LNCaP clone FGC (cell line): ENCODE data around the gene CD82.

Source experiments
- DNase-seq: peaks from one replicate; pipeline ENCODE4 v3.0.0-alpha.2; 2011; ENCODE audit warnings: low read depth
- H3K4me3 ChIP-seq: 2 replicates; pipeline ENCODE4 v1.5.1; 2011; ENCODE audit warnings: mild to moderate bottlenecking, low read depth, low read length, control low read depth
- TF ChIP-seq, protein P1 (sequence below): IDR thresholded peaks from 2 replicates; pipeline ENCODE4 v1.5.1; 2012; ENCODE audit warnings: mild to moderate bottlenecking; ENCODE audit not compliant: control insufficient read depth, insufficient read depth; ENCODE audit errors: extremely low read depth

The CD82 gene

DNA sequence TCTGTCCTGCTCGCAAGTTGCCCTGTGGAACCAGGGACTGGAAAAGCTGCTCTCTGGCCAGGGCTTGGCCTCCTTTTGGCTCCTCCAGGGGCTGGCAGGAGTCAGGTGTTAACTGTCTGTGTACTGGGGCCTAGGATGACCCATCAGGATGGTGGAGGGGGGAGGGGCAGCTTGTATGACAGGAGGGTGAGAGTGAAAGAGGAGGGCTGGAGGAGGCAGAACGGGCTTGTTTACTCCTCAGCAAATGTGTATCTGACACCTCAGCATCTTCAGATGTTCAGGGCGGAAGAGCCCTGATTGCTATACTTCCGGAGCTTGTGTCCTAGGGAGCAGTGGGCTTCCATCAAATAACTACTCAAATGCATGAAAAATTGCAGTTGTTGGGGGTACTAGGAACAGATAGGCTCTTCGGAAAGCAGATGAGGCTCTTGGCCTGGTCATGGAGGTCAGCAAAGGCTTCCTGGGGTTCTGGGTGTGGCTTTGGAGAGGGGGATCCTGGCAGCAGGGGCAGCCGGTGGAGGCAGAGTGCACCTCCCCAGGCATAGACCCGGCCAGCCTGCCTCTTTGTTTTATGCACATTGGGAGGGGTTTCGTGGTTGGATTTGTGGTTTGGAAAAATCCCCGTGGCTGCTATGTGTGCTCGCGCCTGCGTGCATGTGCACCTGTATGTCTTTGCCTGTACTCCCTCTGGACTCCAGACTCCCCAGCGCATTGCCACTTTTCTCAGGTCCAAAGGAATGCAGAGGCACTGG is 31.2 kb downstream of the CD82 start:
- TF ChIP-seq, protein P1, sequence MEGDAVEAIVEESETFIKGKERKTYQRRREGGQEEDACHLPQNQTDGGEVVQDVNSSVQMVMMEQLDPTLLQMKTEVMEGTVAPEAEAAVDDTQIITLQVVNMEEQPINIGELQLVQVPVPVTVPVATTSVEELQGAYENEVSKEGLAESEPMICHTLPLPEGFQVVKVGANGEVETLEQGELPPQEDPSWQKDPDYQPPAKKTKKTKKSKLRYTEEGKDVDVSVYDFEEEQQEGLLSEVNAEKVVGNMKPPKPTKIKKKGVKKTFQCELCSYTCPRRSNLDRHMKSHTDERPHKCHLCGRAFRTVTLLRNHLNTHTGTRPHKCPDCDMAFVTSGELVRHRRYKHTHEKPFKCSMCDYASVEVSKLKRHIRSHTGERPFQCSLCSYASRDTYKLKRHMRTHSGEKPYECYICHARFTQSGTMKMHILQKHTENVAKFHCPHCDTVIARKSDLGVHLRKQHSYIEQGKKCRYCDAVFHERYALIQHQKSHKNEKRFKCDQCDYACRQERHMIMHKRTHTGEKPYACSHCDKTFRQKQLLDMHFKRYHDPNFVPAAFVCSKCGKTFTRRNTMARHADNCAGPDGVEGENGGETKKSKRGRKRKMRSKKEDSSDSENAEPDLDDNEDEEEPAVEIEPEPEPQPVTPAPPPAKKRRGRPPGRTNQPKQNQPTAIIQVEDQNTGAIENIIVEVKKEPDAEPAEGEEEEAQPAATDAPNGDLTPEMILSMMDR: no peak
- no peak for DNase-seq
- H3K4me3 ChIP-seq: no peak overlapping the region

DNA sequence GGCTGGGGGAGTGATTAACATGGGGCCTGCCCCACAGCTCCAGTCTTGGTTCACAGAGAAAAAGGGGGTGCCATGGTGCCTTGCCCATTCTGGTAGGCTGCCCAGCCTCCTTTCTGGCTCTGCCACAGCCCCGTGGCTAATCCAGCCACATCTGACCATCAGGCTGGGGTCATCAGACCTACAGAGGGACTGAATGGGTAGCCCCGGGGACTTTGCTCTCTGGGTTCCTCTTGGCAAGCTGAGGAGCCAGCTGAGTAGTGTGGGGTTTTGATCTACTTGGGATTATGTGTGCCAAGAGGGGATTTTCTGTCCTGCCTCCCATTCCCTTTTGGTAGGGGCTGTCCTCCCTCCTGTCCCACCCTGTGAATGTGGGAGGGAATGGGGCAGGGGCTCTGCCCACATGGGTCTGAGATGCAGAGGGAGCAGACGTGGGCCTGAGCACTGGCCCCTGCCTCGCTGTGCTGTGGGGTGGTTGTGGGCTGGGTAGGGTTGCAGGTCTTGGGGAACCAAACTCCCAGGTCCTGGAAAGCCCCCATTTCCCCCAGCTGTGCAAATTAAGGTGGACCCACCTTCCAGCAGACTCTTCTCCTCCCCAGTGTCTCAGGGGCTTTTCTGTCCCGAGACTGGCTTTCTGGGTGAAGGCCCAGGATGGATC is 32.0 kb downstream of the CD82 start:
- H3K4me3 ChIP-seq: no peak overlapping the region
- TF ChIP-seq, protein P1: no peak
- DNase-seq: no peak

DNA sequence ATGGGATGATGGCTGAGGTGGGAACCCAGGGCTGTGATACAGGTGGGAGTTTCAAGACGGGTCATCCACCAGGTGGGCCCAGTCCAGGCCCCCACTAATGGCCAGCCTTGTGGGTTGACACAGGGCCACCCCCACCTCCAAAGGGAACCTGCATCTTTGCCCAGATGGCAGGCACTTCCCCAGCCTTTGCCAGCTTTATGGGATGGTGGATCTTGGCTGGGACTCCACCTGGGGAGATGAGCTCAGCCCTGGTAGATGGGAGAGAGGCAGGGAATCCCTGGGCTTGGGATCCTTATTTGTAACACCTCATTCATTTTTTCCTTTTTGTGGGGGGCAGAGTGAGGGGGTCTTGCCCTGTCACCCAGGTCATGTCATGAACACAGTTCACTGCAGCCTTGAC is 33.4 kb downstream of the CD82 start:
- DNase-seq: no peak
- TF ChIP-seq, protein P1: no peak
- H3K4me3 ChIP-seq: no peak overlapping the region

DNA sequence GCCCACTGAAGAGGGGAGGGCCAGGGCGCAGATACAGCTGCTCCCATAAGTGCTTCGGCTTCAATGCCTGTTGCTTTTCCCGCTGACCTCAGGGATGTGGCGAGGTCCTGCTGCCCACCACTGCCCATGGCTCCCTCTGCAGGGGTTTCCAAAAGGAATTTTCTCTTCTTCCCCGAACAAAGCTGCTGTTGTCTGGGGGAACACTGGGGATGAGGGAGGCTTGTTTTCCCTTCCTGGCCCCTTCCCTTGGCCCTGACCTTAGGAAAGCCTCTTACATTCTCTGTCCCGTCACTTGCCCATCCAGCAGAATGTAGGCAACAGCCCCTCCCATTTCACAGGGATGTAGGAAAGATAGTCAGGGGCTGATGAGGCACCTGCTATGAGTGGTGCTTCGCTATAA is 34.8 kb downstream of the CD82 start:
- TF ChIP-seq, protein P1: no peak
- no peak for DNase-seq
- H3K4me3 ChIP-seq: no peak overlapping the region

DNA sequence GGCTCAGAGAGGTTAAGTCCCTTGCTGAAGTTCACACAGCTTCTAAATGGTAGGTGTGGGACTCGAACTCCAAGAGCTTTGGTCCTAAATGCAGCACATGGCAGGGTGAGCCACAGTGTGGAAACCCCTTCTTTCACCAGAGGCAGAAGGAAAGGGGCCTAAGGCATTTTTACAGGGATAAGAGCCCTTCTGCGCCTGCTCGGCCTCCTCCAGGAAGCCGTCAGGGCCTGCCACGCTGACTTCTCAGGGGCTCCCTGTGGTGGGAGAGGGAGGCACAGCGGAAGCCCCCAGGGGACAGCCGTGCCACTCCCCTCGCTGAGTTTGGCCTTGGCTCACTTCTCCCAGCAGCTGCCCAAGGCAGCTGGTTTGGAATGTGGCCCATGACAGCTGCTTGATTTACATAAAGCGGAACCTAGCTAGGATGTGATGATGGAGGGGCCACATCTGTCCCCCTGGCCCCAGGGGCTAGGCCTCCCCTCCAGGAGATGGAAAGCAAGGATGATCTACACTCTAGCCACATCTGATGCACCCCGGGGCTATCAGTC is 35.4 kb downstream of the CD82 start:
- H3K4me3 ChIP-seq: no peak overlapping the region
- TF ChIP-seq, protein P1: no peak
- DNase-seq: no peak

DNA sequence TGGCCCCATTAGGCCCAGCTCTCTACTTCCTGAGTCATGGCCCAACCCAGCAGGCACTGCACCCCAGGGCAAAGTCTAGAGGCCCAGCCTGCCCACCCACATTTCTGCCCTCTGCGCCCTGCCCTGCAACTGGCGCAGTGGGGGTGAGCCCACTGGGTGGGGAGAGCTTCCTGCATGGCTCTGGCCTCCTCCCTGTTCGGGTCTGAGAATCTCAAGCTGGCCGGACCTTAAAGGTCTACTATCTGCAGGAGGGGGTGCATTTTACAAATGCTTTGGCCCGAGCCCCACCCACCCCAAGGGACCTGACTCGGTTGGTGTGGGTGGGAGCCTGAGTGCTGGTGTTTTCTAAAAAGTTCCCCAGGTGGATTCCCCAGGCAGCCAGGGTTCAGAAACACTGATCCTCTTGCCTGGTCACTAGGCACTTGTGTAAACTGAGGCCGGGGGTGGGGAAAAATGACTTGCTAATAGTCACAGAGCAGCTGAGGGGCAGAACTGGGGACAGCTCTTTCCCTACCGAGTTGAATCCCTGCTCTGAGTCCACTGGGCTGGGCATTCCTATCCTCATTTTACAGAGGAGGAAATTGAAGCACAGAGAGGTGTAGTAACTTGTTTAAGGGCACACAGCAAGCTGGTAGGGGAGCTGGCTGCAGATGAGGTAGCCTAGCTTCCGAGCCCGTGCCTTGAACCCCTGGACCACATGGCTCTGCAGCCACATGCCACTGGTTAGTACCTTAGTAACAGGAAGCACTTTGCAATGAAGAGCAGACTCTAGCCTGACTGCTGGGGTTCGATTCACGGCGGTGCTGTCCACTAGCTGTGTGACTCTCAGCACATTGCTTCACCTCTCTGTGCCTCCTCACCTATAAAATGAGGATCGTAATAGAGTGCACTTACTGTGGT is 36.3 kb downstream of the CD82 start:
- TF ChIP-seq, protein P1: no peak
- DNase-seq: no peak
- no peak overlapping the region for H3K4me3 ChIP-seq
